ELR (cell line): Measurements from ENCODE around the gene RTP5.

Experiments
- DNase-seq: peaks from one replicate; pipeline ENCODE4 v3.0.0-alpha.2; 2015; ENCODE audit warnings: low read depth

Gene RTP5

DNA sequence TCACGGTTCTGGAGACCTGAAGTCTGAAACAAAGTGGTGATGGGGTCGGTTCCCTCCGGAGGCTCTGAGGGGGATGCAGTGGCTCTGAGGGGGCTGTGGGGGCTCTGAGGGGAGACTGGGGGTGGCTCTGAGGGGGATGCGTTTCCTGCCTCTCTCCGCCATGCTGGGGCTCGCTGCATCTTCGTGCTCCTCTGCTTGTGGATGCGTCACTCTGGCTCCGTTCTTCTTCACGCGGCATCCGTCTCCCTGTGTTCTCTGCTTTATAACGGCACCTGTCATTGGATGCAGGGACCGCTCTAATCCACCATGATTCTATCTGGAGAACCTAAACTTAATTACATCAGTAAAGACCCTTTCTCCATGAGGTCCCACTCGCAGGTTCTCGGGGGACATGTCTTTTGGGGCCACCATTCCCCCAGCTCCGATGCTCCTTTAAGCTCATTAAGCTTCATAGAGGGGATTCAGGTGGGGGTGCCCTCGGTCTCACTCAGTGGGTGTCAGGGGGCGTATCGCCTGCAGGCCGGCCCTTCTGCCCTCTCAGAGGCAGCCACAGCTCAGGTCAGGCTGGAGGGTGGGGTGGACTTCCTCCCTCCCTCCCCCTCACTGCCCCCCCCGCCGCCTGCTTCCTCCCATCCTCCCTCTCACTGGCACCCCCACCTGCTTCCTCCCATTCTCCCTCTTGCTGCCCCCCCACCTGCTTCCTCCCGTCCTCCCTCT lies 18.4 kb downstream of the RTP5 start:
- no peak for DNase-seq

DNA sequence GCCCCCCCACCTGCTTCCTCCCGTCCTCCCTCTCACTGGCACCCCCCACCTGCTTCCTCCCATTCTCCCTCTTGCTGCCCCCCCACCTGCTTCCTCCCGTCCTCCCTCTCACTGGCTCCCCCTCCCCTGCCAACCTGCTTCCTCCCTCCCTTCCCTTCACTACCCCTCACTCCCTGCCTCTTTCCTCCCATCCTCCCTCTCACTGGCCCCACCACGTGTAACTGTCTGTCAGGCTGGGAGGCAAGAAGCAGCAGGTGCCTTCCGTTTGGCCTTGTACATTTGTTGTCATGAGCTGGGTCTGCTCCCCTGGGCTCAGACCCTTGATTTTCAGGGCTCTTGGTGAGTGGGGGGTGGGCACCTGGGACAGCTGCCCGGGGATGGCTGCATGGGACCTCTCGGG lies 19.1 kb downstream of the RTP5 start:
- no peak for DNase-seq

- no peak for DNase-seq
These were observed 21.2 kb downstream of the RTP5 start for GRCh38 chr2:241890524-241891235.

- DNase-seq: no peak
These were observed 21.9 kb downstream of the RTP5 start for GRCh38 chr2:241891315-241891987.

DNA sequence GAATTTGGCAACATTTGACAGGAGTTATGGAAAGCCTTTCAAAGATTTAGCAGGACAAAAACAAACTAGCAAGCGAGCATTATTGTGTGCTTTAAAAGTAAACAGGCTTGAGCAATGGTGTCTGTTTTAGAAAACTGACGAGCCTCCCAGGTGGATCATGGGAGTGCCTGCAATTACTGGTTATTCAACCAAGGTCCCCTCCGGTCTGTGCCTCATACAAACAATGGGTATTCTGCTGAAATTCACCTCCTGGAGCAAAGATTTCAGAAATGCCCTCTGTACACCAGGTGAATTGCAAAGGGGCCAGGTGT lies 22.4 kb downstream of the RTP5 start:
- DNase-seq: no peak

DNA sequence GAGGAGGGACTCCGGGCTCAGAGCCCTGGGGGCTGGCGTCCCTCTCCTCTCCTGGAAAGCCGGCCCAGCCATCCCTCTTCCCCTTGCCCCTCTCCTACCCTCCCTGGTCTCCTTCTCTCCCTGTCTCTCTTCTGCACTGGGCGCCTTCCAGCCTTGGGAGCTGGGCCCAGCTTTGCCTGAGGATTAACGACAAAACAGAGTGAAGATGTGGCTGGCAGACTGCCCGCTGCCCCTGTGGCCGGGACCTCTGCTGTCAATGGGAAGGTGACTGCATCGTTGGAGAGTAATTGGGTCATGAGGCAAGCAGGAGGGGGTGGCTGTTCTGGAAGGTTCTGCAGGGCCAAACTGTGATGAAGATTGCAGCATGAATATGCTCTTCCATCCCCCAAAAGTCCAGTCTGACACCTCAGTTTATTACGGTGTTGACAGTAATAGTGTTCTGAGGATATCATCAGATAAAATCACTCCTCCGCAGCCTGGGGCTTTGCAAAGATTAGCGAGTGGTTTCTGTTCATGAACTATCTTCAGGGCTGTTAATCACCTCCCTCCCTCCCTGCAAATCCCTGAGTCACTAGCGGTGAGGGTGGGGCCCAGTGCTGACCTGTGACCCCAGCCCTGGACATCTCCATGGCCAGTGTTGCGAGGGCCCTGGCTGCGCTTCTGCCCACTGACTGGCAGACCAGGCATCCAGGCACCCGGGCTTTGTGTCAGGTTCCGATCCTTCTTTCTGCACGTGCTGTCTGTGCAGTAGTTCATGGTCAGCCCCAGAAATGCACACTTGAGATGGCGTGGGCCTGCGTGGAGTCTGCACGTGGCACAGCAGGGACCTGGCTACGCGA lies 23.0 kb downstream of the RTP5 start:
- peak; percentile 33 for DNase-seq

DNA sequence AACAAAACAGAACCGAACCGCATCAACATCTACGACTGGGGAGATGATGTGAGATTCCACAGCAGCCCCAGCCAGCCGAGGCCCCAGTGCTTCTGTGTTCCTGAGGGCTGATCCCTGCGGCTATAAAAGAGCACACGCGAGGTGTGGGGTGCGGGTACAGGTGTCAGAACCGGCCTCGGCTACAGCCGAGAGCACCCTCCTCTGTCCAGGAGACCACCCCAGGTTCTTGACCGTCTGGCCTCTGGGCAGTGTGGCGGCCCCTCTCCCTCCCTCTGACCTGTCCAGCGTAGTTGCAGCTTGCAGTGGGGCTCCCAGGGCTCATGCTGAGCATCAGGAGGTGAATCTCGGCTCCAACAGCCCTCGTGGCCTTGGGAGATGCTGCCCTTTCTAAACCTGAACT lies 23.7 kb downstream of the RTP5 start:
- no peak for DNase-seq

GRCh38 chr2:241894056-241894641 lies 24.6 kb downstream of the RTP5 start:
- no peak for DNase-seq

- no peak for DNase-seq
These were observed 25.3 kb downstream of the RTP5 start for GRCh38 chr2:241894681-241895426.

- DNase-seq: no peak
These were observed 25.8 kb downstream of the RTP5 start for GRCh38 chr2:241895427-241895711.

- no peak for DNase-seq
These were observed 26.4 kb downstream of the RTP5 start for GRCh38 chr2:241895712-241896641.

DNA sequence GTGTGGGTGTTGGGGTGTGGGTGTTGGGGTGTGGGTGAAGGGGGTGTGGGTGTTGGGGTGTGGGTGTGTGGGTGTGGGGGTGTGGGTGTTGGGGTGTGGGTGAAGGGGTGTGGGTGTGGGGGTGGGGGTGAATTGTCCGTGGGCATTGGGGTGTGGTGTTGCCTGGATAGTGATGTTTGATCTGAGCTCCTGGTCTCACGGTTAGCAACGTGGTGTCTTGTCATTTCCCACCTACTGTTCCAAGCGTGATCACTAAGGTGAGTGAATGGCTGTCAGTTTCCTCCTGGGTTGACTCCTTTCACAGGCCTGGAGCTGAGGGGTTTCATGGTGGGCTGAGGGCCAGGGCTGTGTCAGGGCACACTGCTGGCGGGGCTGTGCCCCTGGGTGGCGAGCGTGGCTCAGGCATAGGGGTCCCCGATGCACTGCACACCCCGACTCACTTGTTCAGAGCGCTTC lies 27.2 kb downstream of the RTP5 start:
- no peak for DNase-seq

DNA sequence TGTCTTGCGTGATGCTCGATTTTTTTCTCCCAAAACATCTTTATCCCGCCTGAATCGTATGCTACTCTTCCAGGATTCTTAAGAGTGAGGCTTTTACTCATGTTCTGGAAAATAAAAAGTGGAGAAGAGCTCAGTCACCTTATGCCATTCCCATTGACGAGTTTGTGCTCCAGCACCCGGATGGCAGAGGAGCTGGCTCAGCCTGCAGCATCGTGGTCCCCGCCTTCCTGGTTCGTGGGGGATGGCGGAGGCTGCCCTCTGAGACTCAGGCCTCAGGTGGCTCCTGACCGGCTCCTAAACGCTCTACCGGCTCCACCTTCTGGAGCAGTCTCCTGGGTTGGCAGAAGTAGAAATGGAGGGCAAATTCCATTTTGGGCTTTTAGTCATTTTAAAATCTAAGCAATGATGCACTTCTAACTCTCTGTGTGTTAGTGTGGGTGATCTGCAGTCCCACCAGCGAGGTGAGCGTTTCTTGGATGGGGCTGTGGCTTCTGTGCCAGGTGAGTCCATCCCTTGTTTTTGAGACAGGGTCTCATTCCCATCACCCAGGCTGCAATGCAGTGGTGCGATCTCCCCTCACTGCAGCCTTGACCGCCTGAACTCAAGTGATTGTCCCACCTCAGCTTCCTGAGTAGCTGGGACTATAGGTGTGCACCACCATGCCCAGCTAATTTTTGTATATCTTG lies 27.8 kb downstream of the RTP5 start:
- no peak for DNase-seq

- DNase-seq: no peak
These were observed 29.1 kb downstream of the RTP5 start for GRCh38 chr2:241898463-241899270.

DNA sequence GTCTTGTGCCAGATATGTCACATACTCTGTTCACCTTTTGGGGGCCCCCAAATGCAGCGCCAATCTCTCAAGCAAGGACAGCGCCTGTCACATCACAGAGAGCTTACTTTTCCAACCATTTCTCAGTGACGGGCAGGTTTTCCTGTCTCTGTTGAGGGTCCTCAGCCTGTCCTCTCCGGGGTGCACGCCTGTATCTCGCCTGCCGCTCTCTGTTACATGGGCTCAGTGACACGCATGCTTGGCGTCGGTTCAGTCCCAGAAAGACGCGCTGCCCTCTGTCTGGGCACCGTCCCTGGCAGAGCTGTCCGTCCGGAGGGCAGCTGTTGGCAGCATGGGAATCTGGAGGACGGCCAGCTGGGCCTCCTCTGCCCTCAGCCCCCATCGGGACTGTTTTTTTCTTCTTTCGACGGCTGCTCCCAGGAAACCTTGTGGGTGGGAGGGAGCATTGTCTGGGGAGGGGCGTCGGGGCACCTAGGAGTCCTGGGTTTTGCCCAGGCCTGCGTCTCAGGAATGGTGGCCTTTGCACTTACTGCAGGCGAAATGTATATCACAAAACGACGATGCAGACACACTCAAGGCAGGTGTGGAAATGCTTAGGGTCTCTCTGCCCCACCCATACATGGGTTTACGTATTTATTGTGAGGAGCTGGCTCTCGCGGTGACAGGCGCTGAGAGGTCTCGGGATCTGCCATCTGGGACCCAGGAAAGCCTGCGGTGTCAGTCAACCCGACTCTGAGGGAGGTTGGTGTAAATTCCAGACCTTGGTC lies 30.9 kb downstream of the RTP5 start:
- no peak for DNase-seq

- DNase-seq: no peak
These were observed 31.5 kb downstream of the RTP5 start for GRCh38 chr2:241901018-241901380.

DNA sequence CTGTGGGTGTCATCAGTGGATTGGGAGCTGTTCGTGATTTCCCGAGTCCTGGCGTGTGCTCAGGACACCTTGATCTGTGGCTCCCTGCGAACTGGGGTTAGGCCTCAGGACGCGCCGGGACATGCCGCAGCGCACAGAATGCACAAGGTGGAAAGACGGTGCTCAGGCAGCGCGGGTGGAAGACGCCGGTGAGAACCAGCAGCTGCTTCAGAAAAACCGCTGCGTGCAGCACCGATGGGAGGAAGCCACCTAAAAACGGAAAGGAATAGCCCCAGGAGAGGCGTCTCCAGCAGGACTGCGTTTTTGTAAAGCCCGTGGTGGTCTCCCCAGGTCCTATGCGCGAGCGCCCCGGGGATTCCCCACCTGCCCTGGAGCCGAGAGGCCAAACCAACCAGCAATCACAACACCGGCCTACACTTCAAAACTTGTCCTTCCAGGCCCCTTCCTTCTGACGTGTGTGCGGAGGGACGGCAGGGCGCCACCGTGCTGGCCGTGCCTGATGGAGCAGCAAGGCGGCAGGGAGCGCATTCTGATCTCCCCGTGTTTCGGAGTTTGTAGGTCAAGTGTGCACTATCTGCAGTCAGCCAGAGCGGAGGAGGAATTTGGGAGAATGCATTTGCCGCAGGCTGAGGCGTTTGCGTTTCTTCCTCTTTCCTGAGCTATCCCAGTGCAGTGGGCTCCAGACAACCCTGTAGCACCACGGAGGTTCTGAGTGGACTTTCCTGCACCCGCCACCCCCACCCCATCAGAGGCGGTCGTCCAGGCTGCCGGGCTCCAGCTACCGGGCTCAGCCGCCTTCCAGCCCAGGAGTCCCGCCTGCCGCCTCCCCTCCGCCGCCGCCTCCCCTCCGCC lies 32.2 kb downstream of the RTP5 start:
- DNase-seq: no peak
